GM08714 (cell line): ENCODE measurements around the gene SYNGR4.
"Not testable (repeated sequence)": the region's sequence is repeated elsewhere in the genome, so short reads cannot be mapped to it uniquely, and the experiment has no call there.

Experiments used
- H3K4me3 ChIP-seq: fragments of 200-500 bp; sonication (Bioruptor generic); 2 replicates; pipeline ENCODE4 v1.5.1; 2014; ENCODE audit warnings: mild to moderate bottlenecking, low read length, inconsistent platforms
- ZNF274 ChIP-seq: IDR thresholded peaks from 2 replicates; pipeline ENCODE4 v1.6.1; 2012; ENCODE audit warnings: mild to moderate bottlenecking, low read depth, low read length

The SYNGR4 gene

DNA sequence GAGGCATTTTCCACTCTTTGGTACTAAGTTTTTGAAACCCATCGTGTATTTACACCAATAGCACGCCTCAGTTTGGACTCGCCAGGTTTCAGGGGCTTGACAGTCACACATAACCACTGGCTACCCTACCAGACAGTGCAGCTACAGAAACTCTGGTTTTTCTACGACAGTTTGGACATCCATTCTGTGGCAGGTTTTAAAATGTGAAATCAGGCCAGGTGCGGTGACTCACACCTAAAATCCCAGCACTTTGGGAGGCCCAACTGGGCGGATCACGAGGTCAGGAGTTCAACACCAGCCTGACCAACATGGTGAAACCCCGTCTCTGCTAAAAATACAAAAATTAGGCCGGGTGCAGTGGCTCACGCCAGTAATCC, 14.0 kb downstream of the SYNGR4 start:
- no peak for TF ChIP-seq ZNF274
- no peak overlapping the region for H3K4me3 ChIP-seq

DNA sequence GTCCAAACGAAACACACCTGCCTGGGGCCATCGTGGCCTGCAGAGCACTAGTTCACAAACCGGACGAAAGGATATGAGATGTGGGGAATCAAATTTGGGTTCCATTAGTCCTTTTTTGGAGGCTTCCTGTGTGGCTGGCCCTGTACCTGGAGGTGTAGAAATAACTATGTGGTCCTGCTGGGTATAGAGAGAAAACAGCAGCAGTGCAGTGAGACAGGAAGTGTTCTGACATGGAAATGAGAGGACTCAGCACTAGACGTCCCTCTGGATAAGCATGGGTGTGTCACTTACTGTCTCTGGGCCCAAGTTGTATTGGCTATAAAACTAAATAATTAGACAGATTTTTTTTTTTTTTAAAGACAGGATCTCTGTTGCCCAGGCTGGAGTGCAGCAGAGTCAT, 14.9 kb downstream of the SYNGR4 start:
- no peak for TF ChIP-seq ZNF274
- H3K4me3 ChIP-seq, result no peak overlapping the region

DNA sequence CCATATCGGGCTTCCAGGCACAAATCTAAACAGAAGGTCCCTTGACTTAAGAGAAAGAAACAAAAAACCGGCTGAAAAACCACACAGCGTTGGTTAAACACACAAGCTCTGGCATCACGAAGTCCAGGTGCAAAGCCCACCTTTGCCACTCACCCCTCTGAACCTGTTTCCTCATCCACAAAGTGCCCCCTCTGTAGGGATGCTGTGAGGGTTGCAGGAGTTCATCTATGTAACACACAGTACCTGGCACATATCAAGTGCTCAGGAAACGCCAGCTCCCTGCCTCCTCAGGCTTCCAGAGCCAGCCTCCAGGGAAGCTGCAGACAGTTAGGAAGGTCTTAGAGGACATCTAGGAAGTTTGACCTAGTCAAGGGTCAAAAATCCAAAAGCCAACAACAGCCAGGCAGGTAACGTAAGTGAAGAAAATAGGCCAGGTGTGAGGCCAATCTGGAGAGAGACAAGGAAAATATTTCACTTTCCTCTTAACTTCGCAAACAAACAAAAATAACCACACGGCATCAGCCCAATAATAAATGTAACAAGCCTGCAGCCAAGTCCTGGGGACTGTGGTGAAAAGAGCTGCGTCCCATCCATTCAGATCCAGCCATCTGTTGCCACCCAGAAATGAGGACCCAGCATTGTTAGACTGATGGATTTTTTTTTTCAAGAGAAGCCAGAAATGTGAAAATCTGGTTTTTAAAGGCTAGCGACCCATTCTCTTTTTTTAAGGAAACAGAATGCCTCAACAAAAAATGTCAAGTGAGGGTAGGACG, 17.2 kb downstream of the SYNGR4 start:
- no peak overlapping the region for H3K4me3 ChIP-seq
- no peak for TF ChIP-seq ZNF274

DNA sequence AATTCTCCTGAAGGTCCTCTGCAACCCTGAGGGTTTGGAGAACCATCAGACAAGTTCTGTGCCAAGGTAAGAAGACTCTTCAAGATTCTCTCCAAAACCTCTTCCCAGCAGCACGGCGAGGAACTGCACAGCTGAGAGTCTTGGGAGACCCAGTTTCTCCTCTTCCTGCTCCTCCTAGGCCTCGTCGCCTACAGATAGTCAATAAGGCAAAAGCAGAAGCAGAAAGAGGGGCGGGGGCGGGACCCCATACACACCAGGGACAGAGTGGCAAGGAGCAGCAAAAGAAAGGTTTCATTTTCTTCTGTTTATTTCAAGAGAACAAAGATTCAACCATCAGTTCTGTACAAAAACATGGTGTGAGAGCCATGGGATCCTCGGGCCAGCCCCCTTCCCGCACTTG, 18.1 kb downstream of the SYNGR4 start:
- TF ChIP-seq ZNF274, result no peak
- H3K4me3 ChIP-seq, result no peak overlapping the region

DNA sequence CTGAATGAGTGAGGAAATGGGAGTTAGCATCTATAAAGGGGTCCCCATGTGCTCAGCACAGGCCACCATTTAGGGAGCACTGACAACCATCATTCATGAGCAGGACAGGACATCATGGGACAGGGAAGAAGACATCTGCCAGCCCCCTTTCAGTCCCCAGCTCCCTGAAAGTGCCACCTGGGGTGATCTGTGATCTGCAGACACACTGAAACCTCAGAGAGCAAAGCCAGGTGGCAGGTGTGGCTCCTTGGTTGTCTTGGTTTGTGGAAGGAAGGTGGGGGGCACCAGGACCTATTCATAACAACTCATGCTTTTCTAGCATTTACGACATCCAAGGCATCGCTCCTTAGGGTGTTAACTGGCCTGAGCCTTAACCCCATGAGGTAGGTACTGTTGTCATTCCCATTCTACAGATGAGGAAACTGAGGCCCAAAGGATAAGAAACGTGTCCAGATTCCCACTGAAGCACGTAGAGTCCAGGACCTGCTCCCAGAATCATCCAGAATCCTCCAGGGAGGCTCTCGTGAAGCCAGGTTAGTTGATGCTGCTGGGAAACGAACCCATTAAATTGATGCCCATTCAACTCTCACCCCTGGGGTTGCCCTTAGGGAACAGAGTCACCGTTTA, 21.4 kb downstream of the SYNGR4 start:
- H3K4me3 ChIP-seq, result no peak overlapping the region

DNA sequence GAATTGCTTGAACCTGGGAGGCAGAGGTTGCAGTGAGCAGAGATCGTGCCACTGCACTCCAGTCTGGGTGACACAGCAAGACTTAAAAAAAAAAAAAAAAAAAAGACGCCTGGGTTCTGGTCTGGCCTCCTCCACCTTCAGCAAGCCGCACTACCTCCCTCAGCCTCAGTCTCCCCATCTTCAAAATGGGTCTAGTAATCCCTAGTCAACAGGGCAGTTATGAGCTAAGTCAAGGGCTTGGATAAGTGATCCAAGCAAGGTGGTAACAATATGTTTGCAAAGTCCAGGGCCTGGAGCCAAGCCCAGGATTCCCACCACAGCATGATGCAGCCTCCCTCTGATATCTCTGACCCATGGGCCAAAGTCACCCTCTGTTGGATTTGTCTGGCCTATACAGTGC, 22.8 kb downstream of the SYNGR4 start:
- TF ChIP-seq ZNF274, result no peak
- no peak overlapping the region for H3K4me3 ChIP-seq

More for the DNA sequence above, 21.4 kb downstream of the SYNGR4 start:
- TF ChIP-seq ZNF274, result no peak

DNA sequence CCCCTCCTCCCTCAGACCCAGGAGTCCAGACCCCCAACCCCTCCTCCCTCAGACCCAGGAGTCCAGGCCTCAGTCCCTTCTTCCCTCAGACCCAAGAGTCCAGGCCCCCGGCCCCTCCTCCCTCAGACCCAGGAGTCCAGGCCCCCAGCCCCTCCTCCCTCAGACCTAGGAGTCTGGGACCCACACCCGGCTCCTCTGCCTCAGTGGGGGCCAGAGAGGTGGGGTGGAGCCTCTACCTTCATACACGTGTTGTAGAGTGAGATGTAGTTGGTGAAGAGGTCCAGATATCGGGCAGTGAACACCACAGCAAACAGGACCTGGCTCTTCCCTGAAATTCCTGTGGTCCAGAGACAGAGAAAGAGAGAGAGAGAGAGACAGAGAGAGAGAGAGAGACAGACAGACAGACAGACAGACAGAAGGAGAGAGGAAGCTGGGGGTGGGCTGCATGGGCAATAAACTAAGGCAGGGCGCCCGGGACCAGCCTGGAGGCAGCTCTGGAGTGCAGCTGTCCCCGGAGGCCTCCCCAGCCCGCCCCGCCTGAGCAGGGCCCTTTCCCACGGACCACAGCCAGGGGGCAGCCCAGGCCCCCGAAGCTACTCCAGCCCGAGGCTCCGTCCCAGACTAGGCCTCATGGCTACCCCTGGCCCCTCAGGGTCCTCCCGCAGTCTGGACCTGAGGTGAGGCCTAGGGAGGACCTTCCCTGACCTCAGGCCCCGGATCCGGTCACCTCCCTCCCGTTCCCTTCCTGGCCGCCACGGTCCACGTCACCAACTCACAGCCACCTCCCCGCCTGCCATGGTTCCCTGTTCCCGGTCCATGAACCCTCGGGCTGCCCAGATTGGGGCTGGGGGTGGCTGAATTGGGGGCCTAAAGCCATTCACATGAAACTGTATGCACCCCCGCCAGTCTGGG, 26.3 kb downstream of the SYNGR4 start:
- TF ChIP-seq ZNF274, result no peak
- peak overlapping the region; percentile 91 for H3K4me3 ChIP-seq

DNA sequence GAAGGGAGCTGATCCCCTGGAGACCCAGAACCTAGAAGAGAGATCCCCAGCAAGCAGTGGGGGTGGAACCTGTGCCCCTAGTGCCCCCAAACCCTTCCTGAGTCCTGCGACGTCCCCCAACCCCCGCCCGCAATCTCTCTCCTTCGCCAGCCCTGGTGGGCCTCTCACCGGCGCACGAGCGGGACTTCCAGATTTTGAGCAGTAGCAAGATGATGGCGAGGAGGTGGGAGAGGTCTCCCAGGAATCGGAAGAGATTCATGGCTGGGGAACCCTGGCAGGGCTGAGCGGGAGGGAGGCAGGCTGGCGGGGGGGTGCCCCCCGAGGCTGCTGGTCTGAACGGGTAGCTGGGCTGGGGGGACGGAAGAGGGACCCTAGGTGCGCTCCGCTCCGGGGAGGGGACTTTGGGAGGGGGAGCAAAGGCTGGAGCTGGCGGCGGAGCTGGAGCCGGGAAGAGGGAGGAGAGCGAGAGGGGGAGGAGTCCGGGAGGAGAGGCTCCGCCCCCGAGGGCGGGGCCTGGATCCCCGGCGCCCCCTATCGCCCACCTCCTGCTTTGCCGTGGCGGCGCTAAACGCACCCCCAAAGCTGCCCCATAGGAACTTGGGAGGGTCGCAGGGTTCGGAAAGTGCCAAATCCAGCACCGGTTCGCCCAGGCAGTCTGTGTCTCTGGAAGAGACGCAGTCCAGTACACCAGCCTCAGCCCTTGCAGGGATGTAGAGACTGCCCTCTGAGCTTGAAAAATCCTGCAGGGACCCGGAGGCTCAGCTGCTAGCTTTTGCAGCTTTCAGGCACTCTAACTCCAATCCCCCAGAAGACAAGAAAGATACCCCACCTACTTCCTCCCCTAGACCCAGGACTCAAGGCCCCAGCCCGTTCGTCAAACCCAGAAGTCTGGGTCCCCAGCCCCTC, 27.2 kb downstream of the SYNGR4 start, which contains the start of gene KDELR1:
Gene KDELR1, minus strand, starts transcription at position 452 of the 906 bp plus-strand sequence. Its CDS starts 193 bp downstream, at position 259.
- peak within 1 kb of the TSS; percentile 91 for H3K4me3 ChIP-seq
- no peak for TF ChIP-seq ZNF274

DNA sequence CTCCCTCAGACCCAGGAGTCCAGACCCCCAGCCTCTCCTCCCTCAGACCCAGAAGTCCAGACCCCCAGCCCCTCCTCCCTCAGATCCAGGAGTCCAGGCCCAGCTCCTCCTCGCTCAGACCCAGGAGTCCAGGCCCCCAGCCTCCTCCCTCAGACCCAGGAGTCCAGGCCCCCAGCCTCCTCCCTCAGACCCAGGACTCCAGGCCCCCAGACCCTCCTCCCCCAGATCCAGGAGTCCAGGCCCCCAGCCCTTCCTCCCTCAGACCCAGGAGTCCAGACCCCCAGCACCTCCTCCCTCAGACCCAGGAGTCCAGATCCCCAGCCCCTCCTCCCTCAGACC, 27.8 kb downstream of the SYNGR4 start:
- H3K4me3 ChIP-seq, result not testable (repeated sequence)

DNA sequence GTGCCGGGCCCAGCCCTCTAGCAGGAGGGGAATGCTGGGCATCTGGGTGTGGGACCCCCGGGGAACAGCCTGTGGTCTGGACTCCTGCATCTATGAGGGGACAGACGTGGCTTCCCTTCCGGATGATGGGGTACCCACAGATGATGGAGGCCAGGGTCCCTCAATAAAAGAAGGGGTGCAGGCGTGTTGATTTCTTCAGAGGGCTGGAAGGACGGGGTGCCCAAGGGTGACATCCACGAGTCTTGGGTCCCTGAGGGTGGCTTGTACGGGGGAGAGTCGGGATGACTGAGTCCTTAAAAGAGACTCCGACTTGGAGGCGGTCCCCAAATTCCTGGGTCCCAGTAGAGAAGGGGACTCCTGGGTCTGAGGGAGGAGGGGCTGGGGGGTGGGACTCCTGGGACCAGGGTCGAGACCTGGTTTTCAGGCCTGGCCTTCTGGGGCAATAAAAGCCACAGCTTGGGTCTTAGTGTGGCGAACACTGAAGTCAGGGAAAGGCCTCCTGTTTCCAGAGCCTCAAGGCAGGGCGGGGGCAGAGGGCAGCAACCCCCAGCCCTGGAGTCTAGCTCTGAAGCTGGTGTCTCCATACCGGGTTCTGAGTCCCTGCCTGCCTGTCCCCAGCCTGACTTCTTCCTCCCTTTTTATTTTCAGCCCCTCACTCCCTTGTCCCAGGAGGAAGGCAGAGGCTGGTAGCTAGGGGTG, 28.8 kb downstream of the SYNGR4 start:
- H3K4me3 ChIP-seq, result no peak overlapping the region

DNA sequence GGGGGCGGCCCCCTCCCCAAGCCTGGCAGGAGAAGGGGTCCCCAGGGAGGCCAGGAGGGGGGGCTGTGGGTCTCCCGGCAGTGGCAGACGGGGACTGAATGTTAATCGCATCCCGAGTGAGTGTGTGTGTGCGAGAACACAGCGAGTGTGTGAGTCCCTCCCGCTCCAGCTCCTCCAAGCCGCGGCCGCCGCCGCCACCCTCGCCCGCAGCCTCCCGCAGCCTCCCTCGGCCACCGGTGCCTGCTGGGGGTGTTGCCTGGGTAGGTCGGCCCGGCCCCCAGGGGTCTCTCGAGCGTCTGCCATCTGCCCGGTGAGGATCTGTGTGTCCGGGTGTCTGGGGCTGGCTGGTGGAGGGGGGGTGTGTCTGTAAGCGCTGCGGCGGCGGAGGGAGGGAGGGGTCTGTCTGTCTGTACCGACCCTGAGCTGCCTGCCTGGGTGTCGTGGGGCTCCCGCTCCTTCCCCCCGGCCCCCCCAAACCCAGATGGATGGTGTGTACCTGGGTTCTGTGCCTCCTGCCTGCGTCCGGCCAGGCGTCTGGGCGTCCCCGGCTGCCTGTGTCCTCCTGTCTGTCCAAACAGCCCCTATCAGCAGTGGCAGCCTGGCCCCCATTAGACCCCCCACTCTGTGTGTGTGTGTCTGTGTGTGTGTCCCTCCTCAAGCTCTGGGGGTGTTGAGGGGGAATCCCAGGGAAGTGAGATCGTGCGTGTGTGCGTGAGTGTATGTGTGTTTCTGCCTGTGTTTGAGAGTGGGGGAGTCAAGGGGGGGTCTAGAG, 29.6 kb downstream of the SYNGR4 start, which contains the start of gene GRIN2D:
Gene GRIN2D, plus strand, starts transcription at position 110 of the 772 bp plus-strand sequence. CDS start 4,725 bp downstream, outside the sequence.
- no peak for TF ChIP-seq ZNF274
- H3K4me3 ChIP-seq, result no peak within 1 kb of the TSS

More for the DNA sequence above, 28.8 kb downstream of the SYNGR4 start:
- no peak for TF ChIP-seq ZNF274
